Right forelimb (tissue), 1 donor: ENCODE results near the gene PF4V1.

Experiments used
- DNase-seq: peaks from one replicate; pipeline ENCODE4 v3.0.0-alpha.2; 2018

The PF4V1 gene

DNA sequence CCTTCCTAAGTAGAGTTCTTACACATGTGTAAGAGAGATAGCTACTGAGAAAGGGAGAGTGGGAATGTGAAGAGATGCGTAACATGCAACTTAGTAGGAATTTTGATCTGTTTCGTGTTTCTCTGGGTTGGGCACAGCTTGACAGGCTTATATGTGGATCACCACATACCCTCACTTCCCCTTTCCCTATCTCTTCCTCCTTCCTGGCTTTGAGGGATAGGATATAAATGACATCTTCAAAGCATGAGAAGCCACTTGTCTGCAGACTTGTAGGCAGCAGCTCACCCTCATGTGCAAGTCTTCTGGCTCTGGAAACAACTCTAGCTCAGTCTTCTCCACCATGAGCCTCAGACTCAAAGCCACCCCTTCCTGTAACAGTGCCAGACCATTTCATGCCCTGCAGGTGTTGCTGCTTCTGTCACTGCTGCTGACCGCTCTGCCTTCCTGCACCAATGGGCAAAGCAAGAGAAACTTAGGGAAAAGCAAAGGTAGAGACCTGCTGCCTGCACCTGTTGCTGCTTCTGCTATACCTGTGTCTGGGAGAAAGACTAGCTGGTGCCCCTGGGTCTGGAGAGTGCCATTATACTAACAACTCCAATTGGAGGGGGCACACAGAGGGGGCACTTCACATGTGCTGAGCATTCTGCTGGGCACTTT lies 5.4 kb upstream of the PF4V1 start:
- DNase-seq = no peak

DNA sequence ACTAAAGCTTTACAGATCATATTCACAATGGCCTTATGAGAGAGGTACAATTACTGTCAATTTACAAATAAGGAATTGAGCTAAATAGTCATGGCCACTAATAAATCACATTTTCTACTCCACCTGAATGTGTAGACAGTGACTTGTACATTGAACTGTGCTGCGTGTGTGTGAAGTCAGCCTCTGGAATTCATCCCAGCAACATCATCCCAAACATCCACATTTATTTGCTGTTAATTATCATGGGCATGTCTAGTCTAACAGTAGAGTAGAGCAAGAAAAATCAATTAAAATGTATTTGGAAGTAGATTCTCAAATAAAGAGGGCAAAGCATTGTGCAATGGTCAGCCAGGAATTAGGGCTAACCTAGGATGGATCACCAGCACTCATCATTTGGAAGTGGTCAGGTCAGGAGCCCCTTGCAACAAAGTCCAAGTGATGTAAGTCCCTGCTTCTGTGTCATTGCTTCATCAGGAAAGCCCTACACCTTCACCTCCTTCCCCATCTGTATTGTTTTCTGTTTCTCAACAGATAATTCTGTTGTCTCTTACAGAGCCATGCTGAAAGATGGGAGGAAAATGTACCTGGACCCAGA lies 4.8 kb upstream of the PF4V1 start:
- no peak for DNase-seq

DNA sequence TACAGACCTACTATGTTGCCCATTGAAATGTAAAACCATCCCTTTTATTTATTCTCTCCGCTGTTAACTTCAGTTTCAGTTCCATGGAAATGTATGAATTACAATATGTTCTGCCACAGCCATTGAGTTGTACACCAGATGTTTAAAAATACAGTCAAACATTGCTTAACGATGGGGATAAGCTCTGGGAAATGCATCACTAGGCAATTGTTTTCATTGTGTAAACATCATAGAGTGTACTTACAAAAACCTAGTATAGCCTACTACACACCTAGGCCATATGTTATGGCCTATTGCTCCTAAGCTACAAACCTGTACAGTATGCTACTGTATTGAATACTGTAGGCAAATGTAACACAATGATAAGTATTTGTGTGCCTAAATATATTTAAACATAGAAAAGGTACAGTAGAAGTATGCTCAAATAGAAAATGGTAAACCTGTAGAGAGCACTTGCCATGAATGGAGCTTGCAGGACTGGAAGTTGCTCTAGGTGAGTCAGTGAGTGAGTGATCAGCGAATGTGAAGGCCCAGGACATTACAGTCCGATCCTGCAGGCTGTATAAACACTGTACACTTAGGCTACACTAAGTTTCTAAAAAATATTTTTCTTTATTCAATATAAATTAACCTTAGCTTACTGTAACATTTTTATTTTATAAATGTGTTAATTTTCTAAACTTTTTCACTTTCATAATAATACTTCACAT lies 2.7 kb upstream of the PF4V1 start:
- no peak for DNase-seq

DNA sequence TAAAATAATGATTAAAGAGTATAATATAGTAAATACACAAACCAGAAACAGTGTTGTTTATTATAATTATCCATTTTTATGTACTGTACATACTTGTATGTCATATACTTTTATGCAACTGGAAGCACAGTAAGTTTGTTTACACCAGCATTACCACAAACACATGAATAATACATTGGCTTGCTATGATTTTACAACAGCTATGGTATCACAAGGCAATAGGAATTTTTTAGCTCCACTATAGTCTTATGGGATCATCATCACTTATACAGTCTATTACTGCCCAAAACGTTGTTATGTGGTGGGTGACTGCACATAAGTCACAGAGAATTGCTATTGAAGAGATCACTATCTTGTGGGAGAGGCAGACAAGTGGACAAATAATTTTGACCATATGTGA lies 1.8 kb upstream of the PF4V1 start:
- DNase-seq = no peak

DNA sequence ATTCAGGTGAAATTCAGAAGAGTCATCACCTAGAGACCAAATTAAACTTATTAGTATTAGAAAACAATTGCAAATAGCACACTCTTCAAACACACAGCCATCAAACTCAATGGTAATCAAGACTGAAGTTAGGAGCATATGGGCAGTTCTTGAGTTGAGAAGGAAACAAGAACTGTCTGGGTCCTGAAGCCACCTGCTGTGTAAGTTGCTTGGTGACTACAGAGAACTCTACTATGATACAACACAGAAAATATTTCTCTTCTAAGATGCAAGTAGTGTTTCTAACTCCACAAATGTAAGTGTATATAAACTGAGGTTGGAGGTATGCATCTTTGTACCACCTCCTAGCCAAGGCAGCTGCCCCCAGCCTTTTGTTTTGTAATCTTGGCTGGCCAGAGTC lies 325 bp upstream of the PF4V1 start:
- DNase-seq = no peak

DNA sequence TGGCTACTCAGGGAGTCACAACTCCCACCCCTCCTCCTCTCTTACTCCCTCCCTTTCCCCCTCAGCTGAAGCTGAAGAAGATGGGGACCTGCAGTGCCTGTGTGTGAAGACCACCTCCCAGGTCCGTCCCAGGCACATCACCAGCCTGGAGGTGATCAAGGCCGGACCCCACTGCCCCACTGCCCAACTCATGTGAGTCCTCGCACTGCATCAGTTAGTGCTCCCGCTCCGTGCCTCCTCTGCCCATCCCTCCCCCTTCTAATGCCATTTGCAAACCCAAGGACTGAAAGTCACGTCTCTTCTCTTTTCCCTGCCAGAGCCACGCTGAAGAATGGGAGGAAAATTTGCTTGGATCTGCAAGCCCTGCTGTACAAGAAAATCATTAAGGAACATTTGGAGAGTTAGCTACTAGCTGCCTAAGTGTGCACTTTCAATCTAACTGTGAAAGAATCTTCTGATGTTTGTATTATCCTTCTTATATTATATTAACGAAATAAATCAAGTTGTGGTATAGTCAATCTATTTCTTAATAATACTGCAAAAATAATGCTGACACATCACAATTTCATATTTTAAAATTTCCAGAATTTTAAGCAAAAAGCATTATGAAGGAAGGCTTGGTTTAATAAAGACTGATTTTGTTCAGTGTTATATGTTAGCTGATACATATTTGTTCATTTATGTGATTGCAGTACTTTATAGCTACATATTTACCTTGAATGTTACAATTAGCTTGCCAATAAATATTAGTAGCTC lies 800 bp downstream of the PF4V1 start:
- DNase-seq = no peak

DNA sequence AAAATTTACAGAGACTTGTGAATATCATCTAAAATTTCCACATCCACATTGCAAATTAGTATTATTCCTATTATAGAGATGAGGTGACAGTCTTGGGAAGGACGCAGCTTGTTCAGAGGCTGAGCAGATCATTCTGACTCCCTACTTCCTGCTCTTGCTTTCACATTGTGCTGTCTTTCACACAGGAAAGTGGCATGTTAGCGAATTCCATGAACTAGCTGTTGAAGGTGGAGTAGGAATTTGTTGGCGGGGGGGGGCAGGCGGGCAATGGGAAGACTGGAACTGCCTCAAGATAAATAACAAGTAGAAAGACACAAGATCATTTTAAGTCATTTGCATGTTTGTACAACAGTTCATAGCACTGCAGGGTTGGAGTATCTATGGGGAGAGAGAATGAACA lies 2.3 kb downstream of the PF4V1 start:
- no peak for DNase-seq

DNA sequence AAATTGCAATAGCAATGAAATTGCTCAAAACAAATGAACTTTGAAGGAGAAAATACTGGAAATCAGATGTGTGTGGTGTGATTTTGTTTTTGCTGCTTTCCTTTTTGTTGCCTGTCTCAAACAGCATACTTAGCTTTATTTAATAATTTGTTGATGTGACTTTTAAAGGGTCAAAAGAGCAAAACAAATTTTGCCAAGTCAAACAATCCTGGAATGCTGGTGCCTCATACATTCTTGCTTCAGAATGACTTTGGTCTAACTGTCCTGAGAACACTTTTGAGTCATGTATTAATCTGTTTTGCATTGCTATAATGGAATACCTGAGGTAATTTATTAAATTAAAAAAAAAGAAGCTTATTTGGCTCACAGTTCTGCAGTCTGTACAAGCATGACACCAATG lies 3.4 kb downstream of the PF4V1 start:
- DNase-seq = no peak

DNA sequence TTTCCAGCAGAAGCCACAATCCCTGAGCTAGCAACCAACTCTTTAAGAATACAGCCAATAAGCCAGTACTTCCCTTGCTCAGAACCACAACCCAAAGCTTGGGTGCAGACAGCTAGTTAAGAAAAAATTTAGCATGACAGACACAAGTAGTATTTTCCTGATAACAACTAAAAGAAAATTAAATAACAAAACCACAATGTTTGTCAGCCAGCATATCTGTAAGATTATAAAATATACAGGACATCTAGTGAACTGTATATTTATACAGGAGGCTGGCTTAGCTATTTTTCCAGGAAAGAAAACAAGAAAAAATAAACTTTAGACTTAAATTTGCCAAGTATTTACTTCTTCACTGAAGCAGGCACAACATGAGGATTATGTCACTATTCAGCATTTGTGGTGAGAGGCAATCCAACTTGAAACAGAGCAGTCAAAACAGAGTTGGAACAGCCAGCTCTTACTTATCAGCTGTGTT lies 6.6 kb downstream of the PF4V1 start:
- no peak for DNase-seq

DNA sequence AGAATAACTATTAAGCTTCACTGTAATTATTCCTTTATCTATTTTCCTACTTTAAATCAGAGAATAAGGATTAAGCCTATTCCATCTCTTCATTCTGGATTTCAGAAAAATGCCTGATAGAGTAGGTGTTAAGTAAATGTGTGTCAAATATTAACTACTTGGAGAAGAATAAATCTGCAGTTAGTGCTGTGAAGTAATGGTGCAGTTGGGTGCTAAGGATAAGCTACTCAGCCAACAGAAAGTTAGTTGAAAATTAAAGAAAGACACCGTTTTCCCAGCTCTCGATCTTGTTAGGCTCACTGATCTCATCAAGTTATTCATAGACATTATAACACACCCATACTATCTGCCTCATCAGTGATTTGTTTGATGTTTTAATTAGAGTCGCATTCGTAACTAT lies 7.1 kb downstream of the PF4V1 start:
- DNase-seq = no peak

DNA sequence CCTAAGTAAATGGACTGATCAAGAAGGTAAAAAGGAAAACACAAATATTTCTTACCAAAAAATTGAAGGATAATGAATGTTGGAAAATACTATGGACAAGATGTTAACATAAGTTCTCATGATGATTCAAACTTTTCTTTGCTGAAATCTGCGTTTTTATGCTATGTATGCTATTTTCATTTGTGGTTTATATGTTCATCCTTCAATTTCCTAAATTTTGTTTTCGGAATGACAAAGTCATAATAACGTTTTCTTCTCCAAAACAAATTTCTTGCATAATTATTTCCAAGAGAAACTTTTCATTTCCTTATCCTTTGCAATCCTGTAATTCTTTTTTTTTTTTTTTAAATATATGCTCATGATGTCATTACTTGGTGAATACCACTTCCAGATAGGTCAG lies 7.8 kb downstream of the PF4V1 start:
- DNase-seq = no peak

DNA sequence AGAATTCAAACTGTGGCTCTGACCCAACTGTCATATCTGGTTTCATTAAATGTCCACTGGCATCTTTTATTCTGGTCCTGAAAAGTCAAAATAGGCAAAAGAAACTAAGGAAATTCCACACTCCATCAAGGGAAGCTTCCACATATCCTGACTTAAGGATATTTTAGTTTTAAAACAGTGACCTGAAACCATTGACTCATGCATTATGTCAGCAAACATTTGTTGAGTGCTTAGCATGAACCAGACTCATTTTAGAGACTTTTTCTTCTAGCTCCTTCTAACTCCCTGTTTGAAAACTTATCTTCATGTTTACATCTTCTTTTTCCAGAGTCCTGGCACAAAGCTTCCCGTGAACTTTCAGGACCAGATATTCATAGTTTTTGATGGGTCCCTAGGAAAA lies 9.2 kb downstream of the PF4V1 start:
- DNase-seq = no peak

DNA sequence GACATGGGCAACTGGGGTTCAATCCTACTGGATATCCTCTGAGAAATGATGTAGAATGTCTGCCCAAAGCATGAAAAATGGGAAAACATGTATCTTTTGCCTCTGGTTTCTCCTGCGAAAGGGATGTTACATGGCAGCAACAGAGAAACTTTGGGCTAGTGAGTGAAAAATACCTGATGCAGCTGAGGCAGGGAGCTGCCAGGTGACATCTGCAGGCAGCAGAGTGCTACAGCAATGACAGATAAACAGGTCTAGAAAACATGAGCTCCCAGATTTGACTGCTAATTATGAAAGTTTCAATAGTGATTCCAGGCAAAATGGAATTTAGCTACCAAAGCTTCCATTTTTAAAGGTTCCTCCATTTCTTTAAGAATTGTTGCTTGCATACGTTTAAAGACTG lies 11.3 kb downstream of the PF4V1 start:
- DNase-seq = no peak

DNA sequence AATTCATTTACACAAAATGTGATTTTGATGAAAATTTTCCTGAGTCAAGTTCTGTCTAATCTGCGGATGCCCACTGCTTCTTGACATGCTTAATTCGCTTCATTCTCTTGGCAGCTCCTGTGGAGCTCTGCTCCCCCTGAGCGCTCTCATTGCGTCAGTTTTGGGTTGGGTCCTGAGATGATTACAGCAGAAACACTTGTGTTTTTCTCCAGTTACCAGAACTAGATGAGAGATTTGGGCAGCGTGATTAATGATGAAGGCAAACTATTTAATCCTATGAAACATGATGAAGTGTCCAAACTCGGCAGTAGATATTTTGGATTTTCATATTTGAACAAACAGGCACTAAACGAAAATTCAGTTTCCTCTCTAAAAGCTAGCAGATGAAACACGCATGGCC lies 11.9 kb downstream of the PF4V1 start:
- DNase-seq = no peak

DNA sequence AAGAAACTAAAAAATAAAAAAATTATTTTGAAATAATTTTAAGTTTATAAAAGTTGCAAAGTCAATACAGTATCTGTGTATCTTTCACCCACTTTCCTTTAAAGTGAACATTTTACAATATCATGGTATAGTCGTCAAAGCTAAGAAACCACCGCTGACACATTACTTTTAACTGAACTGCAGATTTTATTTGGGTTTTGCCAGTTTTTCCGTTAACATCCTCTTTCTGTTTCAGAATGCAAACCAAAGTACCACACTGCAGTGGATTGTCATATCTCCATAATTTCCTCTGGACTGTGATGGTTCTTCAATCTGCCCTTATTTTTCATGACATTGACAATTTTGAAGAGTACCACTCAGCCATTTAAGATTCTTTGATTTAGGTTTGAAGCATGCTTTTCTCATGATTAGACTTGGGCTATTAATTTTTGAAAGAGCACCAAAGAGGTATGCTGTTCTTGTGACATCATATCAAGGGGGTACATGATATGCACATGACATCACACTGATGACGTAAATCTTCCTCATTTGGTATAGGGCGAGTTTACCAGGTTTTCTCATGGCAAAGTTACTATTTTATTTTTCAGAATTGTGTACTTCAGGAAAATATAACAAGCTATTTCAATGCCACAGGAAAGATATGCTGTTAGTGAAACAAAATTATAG lies 12.5 kb downstream of the PF4V1 start:
- DNase-seq = no peak

DNA sequence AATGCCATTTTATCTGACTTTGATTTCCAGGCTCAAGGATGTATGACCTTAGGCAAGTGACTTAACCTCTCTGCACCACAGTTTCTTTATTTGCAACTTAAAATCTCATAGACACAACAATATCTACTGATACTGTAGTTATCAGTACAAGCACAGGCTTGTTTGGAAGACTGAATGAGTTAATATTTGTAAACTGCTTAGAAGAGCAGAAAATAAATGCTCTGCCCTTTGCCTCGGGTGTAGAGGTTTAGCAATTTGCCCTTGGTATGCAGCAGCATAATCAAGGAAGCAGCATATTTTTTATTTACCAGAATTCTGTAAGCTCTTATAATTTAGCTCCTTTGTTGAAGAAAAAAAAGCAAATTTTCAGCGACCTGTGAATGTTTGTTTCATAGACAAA lies 13.2 kb downstream of the PF4V1 start:
- DNase-seq = no peak

DNA sequence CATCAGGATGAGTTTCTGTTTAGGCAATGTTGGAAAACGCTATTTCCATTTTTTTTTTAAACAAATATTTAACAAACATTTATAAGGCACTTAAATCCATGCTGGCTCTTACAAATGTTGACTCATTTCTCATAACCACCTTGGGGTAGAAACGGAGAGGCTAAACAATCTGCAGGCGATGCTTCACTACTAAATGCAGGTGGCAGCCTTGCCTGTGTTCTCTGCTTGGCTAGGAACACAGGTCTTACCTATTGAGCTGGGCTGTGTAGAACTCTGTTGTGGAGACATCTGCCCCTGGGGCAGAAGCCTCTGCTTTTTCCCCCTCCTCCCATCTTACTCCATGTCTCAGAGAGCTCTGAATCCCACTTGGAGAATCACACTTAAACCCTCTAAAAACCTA lies 14.7 kb downstream of the PF4V1 start:
- no peak for DNase-seq

DNA sequence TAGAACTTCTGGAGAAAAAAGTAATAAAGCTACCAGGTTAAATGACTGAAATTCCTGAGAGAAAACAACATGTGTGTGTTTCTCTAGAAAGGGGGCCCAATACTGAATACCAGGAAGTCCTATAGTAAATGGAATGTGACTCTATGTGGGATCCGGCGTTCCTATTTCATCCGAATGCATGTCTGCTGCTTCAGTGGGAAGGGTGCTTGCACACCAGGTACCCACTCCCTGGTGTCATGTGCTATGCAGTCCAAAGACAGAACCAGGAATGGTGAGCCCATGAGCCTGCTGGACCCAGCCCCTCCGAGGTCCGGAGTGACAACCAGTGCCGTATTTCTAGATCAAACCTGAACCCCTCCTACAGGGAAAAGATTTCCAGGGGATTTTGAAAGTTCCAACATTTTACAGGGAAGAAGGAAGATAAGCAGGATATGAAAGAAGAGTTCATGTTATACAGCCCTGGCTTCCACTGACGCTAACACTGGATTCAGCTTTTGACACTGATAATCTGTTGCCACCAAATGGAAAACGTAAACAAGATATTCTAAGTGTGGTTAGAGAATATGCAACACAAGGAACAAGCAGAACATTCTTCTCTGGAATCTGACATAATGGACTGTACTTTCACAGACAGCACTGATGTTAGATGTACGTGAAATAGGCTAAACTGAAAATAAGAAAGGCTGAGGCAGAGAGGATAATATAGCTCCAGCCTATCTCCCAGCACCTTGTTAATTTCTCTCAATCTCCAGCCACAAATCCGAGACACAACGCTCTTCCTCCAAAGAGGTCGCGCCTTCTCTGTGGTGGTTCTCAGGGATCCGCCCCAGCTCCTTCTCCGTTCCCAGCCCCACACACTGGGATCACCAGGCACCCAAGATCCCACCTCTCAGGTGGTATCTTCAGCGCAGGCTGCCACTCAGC lies 15.4 kb downstream of the PF4V1 start:
- DNase-seq = no peak

DNA sequence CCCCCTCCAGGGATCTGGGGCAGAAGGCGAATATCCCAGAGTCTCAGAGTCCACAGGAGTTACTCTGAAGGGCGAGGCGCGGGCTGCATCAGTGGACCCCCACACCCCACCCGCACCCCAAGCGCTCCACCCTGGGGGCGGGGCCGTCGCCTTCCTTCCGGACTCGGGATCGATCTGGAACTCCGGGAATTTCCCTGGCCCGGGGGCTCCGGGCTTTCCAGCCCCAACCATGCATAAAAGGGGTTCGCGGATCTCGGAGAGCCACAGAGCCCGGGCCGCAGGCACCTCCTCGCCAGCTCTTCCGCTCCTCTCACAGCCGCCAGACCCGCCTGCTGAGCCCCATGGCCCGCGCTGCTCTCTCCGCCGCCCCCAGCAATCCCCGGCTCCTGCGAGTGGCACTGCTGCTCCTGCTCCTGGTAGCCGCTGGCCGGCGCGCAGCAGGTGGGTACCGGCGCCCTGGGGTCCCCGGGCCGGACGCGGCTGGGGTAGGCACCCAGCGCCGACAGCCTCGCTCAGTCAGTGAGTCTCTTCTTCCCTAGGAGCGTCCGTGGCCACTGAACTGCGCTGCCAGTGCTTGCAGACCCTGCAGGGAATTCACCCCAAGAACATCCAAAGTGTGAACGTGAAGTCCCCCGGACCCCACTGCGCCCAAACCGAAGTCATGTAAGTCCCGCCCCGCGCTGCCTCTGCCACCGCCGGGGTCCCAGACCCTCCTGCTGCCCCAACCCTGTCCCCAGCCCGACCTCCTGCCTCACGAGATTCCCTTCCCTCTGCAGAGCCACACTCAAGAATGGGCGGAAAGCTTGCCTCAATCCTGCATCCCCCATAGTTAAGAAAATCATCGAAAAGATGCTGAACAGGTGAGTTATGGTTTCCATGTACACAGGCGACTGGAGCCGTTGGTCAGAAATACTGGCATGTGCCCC lies 16.3 kb downstream of the PF4V1 start, which contains the start of gene CXCL1:
CXCL1 (plus strand) TSS at position 264 of the 926 bp plus-strand sequence; CDS start at position 342, 78 bp downstream.
- DNase-seq = peak; percentile 58

DNA sequence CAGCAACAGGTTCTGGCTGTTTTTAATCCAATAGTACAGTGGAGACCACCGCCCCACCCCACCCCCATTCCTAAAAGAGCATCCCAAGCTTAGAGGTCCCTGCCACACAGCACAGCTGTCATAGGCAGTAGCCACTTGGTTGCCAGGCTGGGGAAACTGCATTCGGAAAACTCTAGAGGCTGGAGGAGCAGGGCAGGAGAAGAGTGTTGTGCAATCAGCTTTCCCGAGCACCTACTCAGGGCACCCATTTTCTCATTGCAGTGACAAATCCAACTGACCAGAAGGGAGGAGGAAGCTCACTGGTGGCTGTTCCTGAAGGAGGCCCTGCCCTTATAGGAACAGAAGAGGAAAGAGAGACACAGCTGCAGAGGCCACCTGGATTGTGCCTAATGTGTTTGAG lies 17.2 kb downstream of the PF4V1 start:
- DNase-seq = no peak

DNA sequence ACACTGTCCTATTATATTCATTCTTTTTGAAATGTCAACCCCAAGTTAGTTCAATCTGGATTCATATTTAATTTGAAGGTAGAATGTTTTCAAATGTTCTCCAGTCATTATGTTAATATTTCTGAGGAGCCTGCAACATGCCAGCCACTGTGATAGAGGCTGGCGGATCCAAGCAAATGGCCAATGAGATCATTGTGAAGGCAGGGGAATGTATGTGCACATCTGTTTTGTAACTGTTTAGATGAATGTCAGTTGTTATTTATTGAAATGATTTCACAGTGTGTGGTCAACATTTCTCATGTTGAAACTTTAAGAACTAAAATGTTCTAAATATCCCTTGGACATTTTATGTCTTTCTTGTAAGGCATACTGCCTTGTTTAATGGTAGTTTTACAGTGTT lies 17.7 kb downstream of the PF4V1 start:
- no peak for DNase-seq
